ENCODE data around the gene TBC1D23. TPM values are rescaled to one million over a fixed set of nuclear protein-coding genes. Genes with fewer than 3 reads are reported as not detected.
"Not testable (repeated sequence)": the region's sequence is repeated elsewhere in the genome, so short reads cannot be mapped to it uniquely, and the experiment has no call there.

The TBC1D23 gene
- total RNA-seq, 2 donors from 2014 or later, result 18.3 to 23.6 TPM

GRCh38 chr3:100238599-100238998 lies 22.2 kb upstream of the TBC1D23 start:
- Histone ChIP-seq H3K27me3 (replicated peaks; ENCODE audit: insufficient read depth) (no peaks in the 10 kb centered on the region), H3K27ac (no peak overlapping the region), H3K9me3 (no peaks in the 10 kb centered on the region), H3K4me3 (no peak overlapping the region), H3K36me3 (no peaks in the 10 kb centered on the region), H3K4me1 (replicated peaks) (no peaks in the 10 kb centered on the region)
- whole genome bisulfite sequencing, result 100% methylated on average over 1 of the region's 1 CpG
- DNase-seq (ENCODE audit: low spot score), result no peak
- intact Hi-C loops (cut with DNase I), result no loop called here
- TF ChIP-seq POLR2AphosphoS5 (IDR thresholded peaks at IDR 0.05) (no peak), CTCF (IDR thresholded peaks at IDR 0.05) (no peak), POLR2A (IDR thresholded peaks at IDR 0.05) (no peak)

GRCh38 chr3:100242471-100242870 lies 18.3 kb upstream of the TBC1D23 start:
- WGBS, result 30% methylated on average over 1 of the region's 1 CpG
- H3K9me3 ChIP-seq; H3K27ac ChIP-seq; H3K4me1 ChIP-seq (replicated peaks); DNase-seq (ENCODE audit: low spot score); H3K36me3 ChIP-seq; H3K27me3 ChIP-seq (replicated peaks; ENCODE audit: insufficient read depth); intact Hi-C loops (cut with DNase I); H3K4me3 ChIP-seq: not testable (repeated sequence)

GRCh38 chr3:100244264-100244663 lies 16.5 kb upstream of the TBC1D23 start:
- no peaks in the 10 kb centered on the region for H3K9me3 ChIP-seq
- H3K4me3 ChIP-seq, result no peak overlapping the region
- H3K36me3 ChIP-seq, result no peaks in the 10 kb centered on the region
- intact Hi-C loops (cut with DNase I), result no loop called here
- H3K4me1 ChIP-seq (replicated peaks), result no peaks in the 10 kb centered on the region
- no peak overlapping the region for H3K27ac ChIP-seq
- TF ChIP-seq POLR2AphosphoS5 (IDR thresholded peaks at IDR 0.05), result no peak
- no peak for TF ChIP-seq CTCF (IDR thresholded peaks at IDR 0.05)
- TF ChIP-seq POLR2A (IDR thresholded peaks at IDR 0.05), result no peak
- DNase-seq (ENCODE audit: low spot score), result no peak
- no peaks in the 10 kb centered on the region for H3K27me3 ChIP-seq (replicated peaks; ENCODE audit: insufficient read depth)

- no peak for DNase-seq (ENCODE audit: low spot score)
- Histone ChIP-seq H3K9me3 (no peaks in the 10 kb centered on the region), H3K27ac (no peak overlapping the region), H3K27me3 (replicated peaks; ENCODE audit: insufficient read depth) (no peaks in the 10 kb centered on the region), H3K36me3 (no peaks in the 10 kb centered on the region), H3K4me3 (no peak overlapping the region), H3K4me1 (replicated peaks) (no peaks in the 10 kb centered on the region)
- intact Hi-C loops (cut with DNase I), result no loop called here
- TF ChIP-seq POLR2AphosphoS5 (IDR thresholded peaks at IDR 0.05) (no peak), POLR2A (IDR thresholded peaks at IDR 0.05) (no peak), CTCF (IDR thresholded peaks at IDR 0.05) (no peak)
Observed at GRCh38 chr3:100245136-100245535, 15.7 kb upstream of the TBC1D23 start.

GRCh38 chr3:100245927-100246326 lies 14.9 kb upstream of the TBC1D23 start:
- no peaks in the 10 kb centered on the region for H3K27me3 ChIP-seq (replicated peaks; ENCODE audit: insufficient read depth)
- DNase-seq (ENCODE audit: low spot score), result no peak
- no peaks in the 10 kb centered on the region for H3K36me3 ChIP-seq
- H3K9me3 ChIP-seq, result no peaks in the 10 kb centered on the region
- TF ChIP-seq CTCF (IDR thresholded peaks at IDR 0.05), result no peak
- TF ChIP-seq POLR2AphosphoS5 (IDR thresholded peaks at IDR 0.05), result no peak
- no peak for TF ChIP-seq POLR2A (IDR thresholded peaks at IDR 0.05)
- H3K4me3 ChIP-seq, result no peak overlapping the region
- H3K4me1 ChIP-seq (replicated peaks), result no peaks in the 10 kb centered on the region
- WGBS, result 61% methylated on average over 4 of the region's 4 CpGs
- intact Hi-C loops (cut with DNase I), result no loop called here
- H3K27ac ChIP-seq, result no peak overlapping the region
